Transverse colon (tissue), 4 donors: ENCODE measurements around the gene CEP170B.

Experiments
- CTCF ChIP-seq, 5 experiments: fragments of 200-600 bp in 3 of 5; fragments of 450-650 bp in 2 of 5; sonication (generic) in 3 of 5; IDR thresholded peaks; 1 replicate in 2 of 5; 2 replicates in 3 of 5; pipeline ENCODE4 v1.5.1; 2016 to 2017; ENCODE audit warnings: antibody characterized with exemption in 5 of 5, inconsistent platforms in 3 of 5, mild to moderate bottlenecking in 2 of 5, moderate library complexity in 1 of 5
- EP300 ChIP-seq: sonication (generic); formaldehyde crosslinking; IDR thresholded peaks from one replicate; pipeline ENCODE4 v1.6.1; 2017; ENCODE audit warnings: antibody characterized with exemption, low read depth
- POLR2A ChIP-seq: fragments of 450-650 bp; IDR thresholded peaks from one replicate; pipeline ENCODE4 v1.6.1; 2016; ENCODE audit warnings: antibody characterized with exemption, mild to moderate bottlenecking, moderate library complexity
- POLR2AphosphoS5 ChIP-seq, 3 donors: sonication (generic); formaldehyde crosslinking; IDR thresholded peaks; one replicate each; pipeline ENCODE4 v1.6.1; 2016; ENCODE audit warnings: antibody characterized with exemption in 3 of 3

GRCh38 chr14:104927432-104927816 is 62.4 kb downstream of the CEP170B start:
- no peak for TF ChIP-seq CTCF (IDR thresholded peaks at IDR 0.05)
- no peak for TF ChIP-seq POLR2A
- TF ChIP-seq POLR2AphosphoS5 (IDR thresholded peaks at IDR 0.05), result no peak
- no peak for TF ChIP-seq EP300
